ENCODE results near the gene FAM184A. TPM values are rescaled to one million over a fixed set of nuclear protein-coding genes. Genes with fewer than 3 reads are reported as not detected.

The FAM184A gene
- total and polyA plus RNA-seq, 10 of the 15 experiments (the other 5 are each of a cell fraction or from before 2014, with no cell fraction given), result 0.15 to 0.23 TPM; not detected in 8

GRCh38 chr6:118934461-118935330, 143.8 kb downstream of the FAM184A start, which contains the start of gene MCM9 (continued):
- TF ChIP-seq ATF7 (IDR thresholded peaks at IDR 0.05; ENCODE audit: low read depth), result no peak; the same call in 1 of the 2 replicates
- TF ChIP-seq, protein P1, sequence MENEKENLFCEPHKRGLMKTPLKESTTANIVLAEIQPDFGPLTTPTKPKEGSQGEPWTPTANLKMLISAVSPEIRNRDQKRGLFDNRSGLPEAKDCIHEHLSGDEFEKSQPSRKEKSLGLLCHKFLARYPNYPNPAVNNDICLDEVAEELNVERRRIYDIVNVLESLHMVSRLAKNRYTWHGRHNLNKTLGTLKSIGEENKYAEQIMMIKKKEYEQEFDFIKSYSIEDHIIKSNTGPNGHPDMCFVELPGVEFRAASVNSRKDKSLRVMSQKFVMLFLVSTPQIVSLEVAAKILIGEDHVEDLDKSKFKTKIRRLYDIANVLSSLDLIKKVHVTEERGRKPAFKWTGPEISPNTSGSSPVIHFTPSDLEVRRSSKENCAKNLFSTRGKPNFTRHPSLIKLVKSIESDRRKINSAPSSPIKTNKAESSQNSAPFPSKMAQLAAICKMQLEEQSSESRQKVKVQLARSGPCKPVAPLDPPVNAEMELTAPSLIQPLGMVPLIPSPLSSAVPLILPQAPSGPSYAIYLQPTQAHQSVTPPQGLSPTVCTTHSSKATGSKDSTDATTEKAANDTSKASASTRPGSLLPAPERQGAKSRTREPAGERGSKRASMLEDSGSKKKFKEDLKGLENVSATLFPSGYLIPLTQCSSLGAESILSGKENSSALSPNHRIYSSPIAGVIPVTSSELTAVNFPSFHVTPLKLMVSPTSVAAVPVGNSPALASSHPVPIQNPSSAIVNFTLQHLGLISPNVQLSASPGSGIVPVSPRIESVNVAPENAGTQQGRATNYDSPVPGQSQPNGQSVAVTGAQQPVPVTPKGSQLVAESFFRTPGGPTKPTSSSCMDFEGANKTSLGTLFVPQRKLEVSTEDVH (IDR thresholded peaks at IDR 0.05; ENCODE audit: low read depth, partially characterized antibody), result no peak
- no peak for TF ChIP-seq RAD21 (IDR thresholded peaks at IDR 0.05; ENCODE audit: insufficient read depth, low read depth, low read length)
- no peak for TF ChIP-seq TARDBP (IDR thresholded peaks at IDR 0.05; ENCODE audit: borderline replicate concordance)
- TF ChIP-seq PAX5 (IDR thresholded peaks at IDR 0.05; ENCODE audit: borderline replicate concordance, low read depth, low read length), result 0 out of 2 replicates have a peak, but pooled peaks have one; percentile 14
- TF ChIP-seq, protein P2, sequence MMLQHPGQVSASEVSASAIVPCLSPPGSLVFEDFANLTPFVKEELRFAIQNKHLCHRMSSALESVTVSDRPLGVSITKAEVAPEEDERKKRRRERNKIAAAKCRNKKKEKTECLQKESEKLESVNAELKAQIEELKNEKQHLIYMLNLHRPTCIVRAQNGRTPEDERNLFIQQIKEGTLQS (IDR thresholded peaks at IDR 0.05; ENCODE audit: borderline replicate concordance, extremely low read depth, low read depth, low read length), result no peak
- peak; percentile 78; the same call in 1 of the 2 replicates for TF ChIP-seq ZNF207 (IDR thresholded peaks at IDR 0.05; ENCODE audit: borderline replicate concordance)
- no peak for TF ChIP-seq NR2C2 (IDR thresholded peaks at IDR 0.05; ENCODE audit: borderline replicate concordance, control insufficient read depth, insufficient read length, low read depth)
- TF ChIP-seq, protein P3, sequence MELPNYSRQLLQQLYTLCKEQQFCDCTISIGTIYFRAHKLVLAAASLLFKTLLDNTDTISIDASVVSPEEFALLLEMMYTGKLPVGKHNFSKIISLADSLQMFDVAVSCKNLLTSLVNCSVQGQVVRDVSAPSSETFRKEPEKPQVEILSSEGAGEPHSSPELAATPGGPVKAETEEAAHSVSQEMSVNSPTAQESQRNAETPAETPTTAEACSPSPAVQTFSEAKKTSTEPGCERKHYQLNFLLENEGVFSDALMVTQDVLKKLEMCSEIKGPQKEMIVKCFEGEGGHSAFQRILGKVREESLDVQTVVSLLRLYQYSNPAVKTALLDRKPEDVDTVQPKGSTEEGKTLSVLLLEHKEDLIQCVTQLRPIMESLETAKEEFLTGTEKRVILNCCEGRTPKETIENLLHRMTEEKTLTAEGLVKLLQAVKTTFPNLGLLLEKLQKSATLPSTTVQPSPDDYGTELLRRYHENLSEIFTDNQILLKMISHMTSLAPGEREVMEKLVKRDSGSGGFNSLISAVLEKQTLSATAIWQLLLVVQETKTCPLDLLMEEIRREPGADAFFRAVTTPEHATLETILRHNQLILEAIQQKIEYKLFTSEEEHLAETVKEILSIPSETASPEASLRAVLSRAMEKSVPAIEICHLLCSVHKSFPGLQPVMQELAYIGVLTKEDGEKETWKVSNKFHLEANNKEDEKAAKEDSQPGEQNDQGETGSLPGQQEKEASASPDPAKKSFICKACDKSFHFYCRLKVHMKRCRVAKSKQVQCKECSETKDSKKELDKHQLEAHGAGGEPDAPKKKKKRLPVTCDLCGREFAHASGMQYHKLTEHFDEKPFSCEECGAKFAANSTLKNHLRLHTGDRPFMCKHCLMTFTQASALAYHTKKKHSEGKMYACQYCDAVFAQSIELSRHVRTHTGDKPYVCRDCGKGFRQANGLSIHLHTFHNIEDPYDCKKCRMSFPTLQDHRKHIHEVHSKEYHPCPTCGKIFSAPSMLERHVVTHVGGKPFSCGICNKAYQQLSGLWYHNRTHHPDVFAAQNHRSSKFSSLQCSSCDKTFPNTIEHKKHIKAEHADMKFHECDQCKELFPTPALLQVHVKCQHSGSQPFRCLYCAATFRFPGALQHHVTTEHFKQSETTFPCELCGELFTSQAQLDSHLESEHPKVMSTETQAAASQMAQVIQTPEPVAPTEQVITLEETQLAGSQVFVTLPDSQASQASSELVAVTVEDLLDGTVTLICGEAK (IDR thresholded peaks at IDR 0.05; ENCODE audit: borderline replicate concordance), result no peak
- no peak for TF ChIP-seq NFXL1 (IDR thresholded peaks at IDR 0.05; ENCODE audit: borderline replicate concordance)
- TF ChIP-seq STAT1 (conservative IDR thresholded peaks at IDR 0.05), result no peak
- no peak for TF ChIP-seq KDM1A (IDR thresholded peaks at IDR 0.05; ENCODE audit: borderline replicate concordance)
- TF ChIP-seq POLR2AphosphoS2 (IDR thresholded peaks at IDR 0.05; ENCODE audit: low read depth, low read length), result no peak
- no peak for TF ChIP-seq MLLT1 (IDR thresholded peaks at IDR 0.05)
- TF ChIP-seq, protein P4, sequence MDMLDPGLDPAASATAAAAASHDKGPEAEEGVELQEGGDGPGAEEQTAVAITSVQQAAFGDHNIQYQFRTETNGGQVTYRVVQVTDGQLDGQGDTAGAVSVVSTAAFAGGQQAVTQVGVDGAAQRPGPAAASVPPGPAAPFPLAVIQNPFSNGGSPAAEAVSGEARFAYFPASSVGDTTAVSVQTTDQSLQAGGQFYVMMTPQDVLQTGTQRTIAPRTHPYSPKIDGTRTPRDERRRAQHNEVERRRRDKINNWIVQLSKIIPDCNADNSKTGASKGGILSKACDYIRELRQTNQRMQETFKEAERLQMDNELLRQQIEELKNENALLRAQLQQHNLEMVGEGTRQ (IDR thresholded peaks at IDR 0.05; ENCODE audit: borderline replicate concordance, low read depth, low read length), result no peak

Measured in GM12878 (cell line).